Hematopoietic multipotent progenitor cell treated with erythropoietin and hydrocortisone succinate and interleukin-3 and kit ligand, for 6 days (in vitro differentiated cells): ENCODE results near the gene CYP26B1.

Experiments used
- DNase-seq: peaks from one replicate; pipeline ENCODE4 v3.0.0-alpha.2; 2015

CYP26B1 gene, protein sequence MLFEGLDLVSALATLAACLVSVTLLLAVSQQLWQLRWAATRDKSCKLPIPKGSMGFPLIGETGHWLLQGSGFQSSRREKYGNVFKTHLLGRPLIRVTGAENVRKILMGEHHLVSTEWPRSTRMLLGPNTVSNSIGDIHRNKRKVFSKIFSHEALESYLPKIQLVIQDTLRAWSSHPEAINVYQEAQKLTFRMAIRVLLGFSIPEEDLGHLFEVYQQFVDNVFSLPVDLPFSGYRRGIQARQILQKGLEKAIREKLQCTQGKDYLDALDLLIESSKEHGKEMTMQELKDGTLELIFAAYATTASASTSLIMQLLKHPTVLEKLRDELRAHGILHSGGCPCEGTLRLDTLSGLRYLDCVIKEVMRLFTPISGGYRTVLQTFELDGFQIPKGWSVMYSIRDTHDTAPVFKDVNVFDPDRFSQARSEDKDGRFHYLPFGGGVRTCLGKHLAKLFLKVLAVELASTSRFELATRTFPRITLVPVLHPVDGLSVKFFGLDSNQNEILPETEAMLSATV

DNA sequence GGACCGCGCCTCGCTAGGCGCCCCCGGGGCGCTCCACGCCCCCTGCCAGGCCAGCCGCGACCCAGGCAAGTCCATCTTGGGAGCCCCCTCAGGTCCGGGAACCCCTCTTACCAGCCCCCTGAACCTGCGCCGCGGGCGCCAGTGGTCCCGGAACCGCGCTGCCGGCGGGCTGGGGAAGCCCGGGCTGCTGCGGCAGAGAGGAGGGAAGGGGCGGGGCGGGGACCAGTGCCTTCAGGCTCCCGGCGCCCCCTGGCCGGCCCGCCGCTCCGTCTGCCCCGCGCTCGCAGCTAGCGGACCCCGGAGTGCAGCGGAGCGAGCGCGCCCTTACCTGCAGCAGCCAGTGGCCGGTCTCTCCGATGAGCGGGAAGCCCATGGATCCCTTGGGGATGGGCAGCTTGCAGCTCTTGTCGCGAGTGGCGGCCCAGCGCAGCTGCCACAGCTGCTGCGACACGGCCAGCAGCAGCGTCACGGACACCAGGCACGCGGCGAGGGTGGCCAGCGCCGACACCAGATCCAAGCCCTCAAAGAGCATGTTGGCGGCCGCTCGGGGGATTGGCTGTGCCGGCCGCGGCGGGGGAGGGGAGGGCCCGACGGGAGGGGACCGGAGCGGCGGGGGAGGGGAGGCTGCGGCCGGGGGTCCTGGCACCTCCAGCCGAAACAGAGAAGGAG lies at the start of gene CYP26B1:
Gene CYP26B1, minus strand, starts transcription at position 560 of the 669 bp plus-strand sequence. Its CDS starts 28 bp downstream, at position 532.
- DNase-seq, result no peak

DNA sequence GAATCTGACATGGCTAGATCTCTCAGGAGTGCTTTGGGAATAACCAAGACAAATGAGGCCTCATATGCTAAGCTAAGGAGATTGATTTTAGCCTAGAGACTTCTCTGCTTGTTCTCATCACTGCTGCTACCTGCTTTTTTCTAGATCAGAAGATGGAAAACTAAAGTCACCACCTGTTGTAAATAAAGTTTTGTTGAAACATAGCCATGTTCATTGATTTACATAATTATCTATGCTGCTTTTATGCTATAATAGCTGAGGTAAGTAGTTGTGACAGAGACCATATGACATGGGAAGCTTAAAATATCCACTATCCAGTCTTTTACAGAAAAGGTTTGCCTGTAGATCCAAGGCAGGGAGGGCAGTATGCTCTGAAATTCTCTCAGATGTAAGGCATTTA lies 46.1 kb upstream of the CYP26B1 start:
- no peak for DNase-seq

DNA sequence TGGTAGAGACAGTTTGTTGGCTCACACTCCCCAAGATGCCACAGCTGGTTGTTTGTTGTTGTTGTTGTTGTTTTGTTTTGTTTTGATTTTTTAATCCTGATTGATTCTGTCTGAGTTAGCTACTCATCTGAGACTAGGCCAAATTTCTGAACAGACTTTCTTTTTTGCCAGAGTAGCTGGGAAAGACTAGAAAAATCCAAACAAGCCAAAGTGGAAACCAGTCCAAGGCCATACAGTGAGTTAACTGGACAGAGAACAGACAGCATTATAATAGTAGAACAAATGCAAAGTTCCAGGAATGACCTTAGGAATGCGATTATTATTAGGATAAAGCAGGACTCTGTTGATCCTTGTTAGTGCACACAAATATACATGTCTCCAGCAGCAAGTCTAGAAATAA lies 43.8 kb upstream of the CYP26B1 start:
- no peak for DNase-seq

DNA sequence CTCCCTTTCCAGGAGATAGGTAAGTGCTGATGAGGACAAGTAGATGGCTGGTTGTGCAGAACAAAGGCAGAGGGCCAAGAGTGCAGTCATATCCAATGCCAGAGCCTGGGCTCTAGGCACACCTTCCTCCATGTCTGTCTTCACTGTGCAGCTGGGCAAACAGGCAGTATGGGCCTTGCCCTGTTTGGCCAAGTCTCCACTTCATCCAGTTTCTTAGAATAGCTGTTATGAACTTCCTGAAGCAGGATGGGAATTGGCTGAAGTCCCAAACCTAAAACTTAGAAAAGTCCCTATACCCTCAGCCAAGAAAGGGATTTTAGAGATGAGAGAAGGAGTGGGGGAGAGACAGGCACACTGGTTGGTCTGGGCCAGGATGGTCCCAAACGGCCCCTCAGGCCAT lies 37.5 kb upstream of the CYP26B1 start:
- no peak for DNase-seq

DNA sequence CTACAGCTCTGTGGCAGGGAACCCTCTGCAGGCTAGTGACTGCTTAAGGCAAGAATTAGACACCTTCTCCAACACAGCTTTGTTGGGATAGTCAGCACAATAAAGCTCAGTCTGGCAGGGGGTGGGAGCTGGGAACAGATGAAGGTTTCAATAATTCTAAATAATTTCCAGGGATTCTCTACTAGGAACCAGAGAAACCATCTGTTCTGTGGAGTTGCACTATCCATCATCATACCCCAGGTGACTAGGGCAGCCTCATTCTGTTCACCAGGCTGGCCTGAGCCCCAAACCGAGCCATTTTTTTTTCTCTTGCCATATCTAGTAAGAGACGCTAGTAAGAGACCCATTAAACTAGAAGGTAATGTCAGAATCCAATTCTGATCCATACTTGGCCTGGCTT lies 35.8 kb upstream of the CYP26B1 start:
- no peak for DNase-seq

DNA sequence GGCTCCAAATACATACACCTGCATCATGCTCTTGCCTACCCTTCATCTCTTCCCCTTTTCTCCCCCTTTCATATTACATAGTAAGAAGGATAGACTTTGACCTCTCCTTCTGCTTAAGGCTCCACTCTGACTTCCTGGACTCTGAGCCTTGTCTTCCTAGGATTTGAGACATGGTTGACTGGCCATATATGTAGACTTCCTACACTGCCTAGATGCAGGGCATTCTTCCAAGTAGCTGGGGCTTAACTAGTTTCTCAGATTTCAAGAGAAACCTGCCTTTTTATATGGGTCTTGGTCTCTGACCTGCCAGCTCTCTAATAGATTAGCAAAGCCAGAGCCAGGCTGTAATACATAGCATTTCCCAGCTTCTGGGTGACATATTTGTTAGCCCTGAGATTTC lies 35.4 kb upstream of the CYP26B1 start:
- DNase-seq, result no peak

DNA sequence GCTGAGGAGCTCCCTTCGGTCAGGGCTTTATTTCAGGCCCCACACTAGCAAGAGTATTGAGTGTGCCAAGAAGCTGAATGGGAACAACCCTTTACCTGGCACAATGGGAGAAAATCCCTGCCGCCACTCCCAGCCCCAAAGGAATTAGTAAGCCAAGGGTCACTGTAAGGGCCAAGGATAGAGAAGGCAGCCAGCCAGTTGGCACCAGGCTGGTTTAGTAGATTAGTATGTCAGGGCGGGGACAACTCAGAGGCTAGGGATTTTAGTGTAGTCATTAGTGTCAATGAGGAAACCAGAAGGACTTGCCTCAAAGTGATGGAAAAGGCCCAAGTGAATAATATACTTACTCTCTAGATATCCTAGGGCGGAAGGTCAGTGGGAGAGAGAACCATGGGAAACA lies 34.9 kb upstream of the CYP26B1 start:
- DNase-seq, result no peak

DNA sequence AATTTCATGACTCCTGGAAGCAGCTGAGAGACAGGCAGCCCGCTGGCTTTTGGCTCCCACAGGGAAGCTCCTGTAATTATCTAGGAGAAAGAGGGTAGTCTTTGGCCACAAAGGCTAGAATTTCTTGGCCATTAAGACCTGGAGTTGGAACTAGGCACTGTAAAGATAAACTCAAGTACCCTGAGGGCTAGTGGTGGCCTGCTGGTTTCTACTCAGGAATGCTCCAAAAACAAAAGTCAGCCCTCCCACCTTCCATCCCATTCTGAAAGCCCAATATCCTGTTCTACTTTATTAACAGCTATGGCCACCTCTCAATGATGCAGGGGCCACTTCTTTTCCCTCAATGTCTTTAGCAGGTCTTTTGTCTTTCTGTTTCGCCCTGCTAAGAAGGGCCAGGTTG lies 34.0 kb upstream of the CYP26B1 start:
- DNase-seq, result no peak

DNA sequence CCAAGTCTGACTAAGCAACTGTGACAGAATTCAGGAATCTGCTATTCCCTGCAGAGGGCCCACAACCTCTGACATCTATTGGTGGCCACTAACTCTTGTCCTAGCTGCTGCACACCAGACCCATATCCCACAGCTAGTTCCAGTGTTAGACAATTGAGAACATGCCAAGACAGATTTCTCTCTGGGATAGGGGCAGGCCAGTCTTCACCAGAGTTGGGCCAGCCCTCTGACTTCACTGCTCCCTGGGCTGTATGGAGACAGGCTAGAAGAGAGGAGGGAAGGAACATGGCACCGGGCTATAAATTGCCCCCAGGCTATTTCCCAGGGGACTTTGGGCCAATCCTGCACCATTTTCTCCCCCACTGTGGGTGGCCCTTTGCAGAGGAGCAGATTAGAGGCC lies 32.7 kb upstream of the CYP26B1 start:
- no peak for DNase-seq

DNA sequence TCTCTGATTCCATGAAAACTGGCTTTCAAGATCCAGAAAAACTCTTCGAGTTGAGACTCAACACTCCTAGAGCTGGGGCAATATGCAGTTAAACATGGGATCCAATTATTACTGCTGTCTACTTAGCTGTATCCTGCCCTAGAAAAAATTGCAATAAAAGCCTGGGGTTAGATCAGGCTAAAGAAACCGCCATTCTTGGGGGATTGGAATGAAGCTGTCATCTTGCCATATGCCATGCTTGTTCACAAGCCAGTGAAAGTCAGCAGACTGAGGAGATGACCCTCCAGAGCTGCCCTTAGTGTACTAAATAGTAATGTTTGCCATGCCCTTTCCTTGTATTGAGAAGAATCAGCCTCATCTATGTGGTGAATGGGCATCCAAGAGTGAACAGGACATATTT lies 30.9 kb upstream of the CYP26B1 start:
- DNase-seq, result no peak

DNA sequence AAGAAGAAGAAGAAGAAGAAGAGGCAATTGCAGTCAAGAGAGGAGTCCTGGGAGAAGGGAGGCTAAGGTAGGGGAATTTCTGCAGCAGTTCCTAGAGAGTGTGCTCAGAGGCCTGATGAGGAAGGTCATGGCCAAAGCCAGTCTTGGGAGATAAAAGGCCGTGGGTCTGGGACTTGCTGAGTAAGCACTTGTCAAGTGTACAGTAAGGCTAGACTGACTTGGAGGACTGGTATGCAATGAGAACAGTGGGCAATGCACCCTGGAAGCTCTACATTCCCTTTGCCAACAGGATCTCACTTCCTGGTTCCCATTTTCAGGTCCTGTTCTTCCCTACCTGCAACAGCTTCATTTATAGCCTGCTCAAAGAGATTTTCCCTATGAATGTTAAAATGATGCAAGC lies 28.6 kb upstream of the CYP26B1 start:
- no peak for DNase-seq

DNA sequence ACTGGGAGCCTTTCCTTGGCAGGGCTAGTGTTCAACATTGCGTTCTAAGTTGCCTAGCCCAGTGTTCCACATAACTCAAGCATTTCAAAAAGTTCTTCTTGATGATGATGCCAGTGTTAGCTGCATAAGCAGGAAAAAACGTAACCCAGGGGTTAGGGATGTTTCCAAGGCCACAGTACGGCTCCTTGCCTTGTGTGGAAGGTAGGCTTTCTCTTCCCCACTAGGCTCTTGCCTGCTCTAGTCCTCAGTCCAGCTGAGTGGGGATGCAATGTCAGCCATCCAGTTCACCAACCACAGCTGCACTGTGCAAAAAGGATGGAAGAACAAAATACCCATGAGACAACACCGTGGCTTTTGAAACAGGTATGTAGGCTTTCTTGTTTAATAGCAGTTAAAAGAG lies 28.0 kb upstream of the CYP26B1 start:
- no peak for DNase-seq

DNA sequence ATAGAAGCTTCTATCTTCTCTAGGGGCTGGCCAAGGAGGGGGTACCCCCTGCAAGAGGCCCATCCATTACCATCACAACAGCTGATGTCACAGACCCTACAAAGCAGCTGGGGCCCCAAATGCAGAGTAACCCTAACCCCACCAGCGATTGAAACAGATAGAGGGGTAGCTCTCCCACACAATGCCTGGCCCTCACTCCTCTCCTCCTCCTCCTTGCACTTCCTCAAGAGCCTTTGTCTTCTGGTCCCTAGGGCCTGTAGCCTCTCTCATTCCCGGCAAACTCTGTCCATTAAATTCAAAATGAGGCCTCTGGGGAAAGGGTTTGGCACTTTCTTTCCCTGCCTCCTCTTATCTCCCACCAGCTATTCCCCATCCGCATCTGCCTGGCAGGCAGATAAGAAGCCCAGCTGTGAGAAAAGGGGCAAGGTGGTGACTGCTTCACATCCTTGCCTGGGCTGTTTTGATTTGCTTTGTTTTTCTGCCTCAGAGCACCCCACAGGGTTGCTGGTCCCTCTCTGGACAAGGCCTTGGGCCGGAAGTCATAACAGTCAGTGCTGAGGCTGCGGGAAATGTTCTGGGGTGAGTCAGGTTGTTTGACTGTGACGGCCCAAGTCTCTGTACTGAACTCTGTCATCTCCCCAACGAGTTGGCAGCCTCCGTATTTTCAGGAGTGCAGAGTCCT lies 26.1 kb upstream of the CYP26B1 start:
- DNase-seq, result no peak

DNA sequence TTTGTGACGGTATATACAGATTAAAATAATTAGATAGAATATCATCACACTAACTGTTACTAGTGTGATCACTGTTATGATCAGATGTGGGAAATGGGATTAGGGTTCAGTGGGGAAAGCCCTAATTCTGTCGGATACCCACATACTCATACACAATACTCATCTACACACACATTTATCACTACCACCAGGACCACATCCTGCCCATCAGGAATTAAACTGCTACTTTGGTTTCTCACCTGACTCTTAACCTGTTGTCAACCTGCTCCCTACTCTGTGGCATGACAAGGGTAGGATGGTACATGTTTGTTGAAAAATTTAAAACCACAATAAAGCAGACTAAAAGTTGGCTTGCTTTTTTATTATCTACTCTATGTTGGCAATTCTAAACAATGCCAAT lies 24.8 kb upstream of the CYP26B1 start:
- no peak for DNase-seq

DNA sequence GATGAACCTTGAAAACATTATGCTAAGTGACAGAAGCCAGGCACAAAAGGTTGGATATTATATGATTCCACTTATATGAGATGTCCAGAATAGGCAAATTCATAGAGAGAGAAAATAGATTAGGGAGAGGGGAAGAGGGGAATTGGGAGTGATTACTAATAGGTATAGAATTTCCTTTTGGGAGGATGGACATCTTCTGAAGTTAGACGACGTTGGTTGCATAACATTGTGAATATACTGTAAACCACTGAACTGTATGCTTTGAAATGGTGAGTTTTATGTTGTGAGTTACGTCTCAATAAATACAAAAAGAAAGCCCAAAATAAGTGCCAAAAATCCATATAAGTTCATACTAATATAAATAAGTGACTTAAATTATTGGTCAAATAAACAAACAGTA lies 18.6 kb upstream of the CYP26B1 start:
- no peak for DNase-seq

DNA sequence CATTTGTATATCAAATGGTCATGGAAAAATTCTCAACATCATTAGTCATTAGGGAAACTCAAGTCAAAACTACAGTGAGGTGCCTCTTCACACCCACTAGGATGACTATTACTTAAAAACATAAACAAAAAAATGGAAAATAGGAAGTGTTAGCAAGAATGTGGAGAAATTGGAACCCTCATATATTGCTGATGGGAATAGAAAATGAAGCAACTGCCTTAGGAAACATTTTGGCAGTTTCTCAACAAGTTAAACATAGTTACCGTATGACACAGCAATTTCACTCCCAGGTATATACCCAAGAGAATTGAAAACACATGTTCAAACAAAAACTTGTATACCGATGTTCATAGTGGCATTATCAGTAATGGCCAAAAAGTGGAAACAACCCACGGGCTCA lies 18.1 kb upstream of the CYP26B1 start:
- DNase-seq, result no peak

DNA sequence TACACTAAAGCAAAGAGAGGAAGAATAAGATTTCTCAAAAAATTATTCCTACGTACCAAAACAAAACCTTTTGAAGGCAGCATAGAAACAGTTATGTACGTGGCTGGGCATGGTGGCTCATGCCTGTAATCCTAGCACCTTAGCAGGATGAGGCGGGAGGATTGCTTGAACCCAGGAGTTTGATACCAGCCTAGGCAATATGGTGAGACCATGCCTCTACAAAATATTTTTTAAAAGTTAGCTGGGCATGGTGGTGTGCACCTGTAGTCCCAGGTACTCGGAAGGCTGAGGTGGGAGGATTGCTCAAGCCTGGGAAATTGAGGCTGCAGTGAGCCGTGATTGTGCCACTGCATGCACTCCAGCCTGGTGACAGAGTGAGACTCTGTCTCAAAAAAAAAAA lies 14.9 kb upstream of the CYP26B1 start:
- no peak for DNase-seq

DNA sequence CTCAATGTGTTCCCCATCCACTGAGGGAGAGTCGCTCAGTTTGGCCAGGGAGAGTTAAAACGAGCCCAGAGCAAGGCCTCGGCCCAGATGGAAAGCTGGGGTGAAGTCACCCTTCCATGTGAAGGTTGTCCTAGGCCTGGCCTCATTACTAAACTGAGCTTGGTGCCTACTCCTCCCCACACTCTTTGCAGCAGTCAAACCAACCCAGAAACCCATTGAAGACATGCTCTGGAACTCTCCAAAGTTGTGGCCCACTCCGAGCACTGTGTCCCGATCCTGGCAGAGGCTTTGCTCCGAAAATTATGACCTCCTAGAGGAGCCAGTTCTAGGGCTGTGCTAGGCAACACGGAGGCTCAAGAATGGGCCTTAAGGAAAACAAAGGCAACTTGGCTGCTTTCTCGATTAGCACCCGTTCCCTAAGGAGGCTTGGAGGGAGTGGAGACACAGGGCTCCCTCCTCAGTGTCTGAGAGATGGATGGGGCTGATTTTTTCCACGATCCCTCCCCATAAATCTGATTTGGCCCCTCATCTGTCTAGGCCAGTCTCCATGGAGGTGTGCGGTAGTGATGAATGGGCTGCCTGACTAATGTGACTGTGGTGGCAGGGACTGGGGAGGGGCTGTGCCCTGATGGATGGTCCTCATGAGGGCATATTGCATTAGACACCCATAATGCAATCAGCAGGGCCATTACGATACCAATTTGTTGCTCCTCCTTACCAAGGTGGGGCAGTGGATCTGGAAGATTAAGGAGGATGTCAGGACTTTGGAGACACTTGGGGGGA lies 11.7 kb upstream of the CYP26B1 start:
- DNase-seq, result no peak

DNA sequence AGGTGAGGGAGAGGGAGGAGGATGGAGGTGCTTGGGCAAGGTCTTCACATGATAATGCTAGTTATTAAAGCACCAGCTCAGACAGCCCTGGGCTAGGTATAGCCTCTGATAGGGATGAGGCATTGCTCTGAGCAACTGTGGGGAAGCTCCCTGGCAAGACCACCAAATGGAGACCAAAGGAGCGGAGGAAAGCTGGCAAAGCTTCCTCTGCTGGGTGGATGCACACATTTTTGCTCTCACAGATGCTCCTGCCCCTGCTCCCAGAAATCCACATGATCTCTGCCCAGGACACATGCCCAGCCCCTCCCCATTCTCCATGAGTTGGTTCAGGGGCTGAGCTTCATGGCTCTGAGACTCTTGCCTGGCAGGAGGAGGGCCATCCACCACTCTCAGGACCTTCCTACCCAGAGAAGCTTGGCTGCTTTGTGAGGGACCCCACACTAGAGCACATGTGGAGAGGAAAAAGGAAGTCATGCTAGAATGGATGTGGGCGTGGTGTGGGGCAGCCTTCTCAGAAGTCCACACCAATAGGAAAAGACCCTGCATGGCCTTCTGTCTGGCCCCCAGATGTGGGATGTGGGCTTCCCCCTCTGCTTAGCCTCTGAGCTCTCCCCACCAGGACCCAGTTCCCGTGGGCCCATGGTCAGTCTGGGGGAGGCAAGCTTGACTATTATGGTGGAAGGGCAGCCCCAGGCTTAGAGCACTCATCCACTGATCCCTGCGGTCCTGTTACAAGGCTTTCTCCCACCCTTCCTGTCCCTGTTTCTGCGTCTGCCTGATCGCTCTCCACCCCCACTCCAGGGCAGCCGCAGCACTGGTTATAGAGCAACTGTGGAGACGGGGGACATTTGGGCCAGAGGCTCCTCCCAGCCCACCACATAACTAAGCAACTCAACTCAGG lies 10.5 kb upstream of the CYP26B1 start:
- no peak for DNase-seq

DNA sequence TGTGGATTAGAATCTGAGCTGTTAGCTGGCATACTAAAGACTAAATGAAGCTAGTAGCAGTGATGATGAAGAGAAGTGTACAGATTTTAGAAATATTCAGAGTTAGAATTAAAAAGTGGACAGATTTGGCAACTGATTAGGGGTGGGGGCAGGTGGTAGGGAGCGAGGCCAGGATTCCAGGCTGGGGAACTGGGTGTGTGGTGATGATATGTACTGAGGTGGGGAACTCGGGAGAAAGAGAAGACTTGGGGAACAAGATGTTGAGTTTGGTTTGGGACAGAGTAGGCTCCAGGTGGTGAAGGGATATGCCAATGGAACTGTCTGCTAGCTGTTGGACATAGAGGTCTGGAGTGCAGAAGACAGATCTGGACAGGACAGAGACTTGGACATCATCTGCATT lies 9.2 kb upstream of the CYP26B1 start:
- DNase-seq, result no peak

DNA sequence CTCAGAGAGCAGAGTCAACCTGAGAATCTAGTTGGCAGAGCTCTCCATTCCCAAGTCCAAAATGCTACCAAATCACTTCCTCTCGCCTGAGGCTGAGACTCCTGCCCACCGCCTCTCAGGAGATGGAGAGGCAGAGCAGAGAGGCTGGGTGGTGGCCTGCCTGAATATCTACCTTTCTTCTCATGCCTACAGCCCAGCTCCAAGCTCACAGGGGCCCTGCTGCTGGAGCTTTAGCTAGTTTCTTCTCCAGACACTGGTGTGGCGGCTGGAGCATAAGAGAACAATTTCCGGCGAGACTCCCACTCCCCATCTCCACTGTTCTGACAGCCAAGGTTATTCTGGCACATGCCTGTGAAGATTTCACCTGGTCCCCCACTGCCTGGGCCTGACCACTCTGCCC lies 8.1 kb upstream of the CYP26B1 start:
- no peak for DNase-seq

DNA sequence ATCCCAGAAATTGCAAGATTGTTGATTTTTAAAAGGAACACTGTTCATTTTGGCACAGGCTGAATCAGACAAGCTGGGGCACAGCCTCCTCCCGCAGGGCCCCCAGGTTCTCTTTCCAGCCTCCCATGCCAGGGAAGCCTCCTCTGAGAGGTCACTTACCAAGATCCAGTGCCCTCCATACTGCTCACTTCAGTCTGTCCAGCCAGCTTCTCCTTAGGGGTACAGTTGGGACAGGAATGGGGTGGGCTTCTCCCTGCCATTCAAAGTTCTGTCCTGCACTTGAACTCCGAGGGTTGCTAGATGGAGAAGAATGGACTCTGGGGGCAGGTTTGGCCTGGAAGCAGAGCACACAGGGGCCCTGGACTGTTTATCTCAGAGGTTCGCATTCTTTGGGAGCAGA lies 7.5 kb upstream of the CYP26B1 start:
- no peak for DNase-seq
